CD4-positive, alpha-beta T cell treated with Interleukin-4 for 4 hours (primary cell): ENCODE results near the gene PDE4B.

Source experiments
- DNase-seq: peaks from one replicate; pipeline ENCODE4 v3.0.0-alpha.2; 2020

The PDE4B gene

DNA sequence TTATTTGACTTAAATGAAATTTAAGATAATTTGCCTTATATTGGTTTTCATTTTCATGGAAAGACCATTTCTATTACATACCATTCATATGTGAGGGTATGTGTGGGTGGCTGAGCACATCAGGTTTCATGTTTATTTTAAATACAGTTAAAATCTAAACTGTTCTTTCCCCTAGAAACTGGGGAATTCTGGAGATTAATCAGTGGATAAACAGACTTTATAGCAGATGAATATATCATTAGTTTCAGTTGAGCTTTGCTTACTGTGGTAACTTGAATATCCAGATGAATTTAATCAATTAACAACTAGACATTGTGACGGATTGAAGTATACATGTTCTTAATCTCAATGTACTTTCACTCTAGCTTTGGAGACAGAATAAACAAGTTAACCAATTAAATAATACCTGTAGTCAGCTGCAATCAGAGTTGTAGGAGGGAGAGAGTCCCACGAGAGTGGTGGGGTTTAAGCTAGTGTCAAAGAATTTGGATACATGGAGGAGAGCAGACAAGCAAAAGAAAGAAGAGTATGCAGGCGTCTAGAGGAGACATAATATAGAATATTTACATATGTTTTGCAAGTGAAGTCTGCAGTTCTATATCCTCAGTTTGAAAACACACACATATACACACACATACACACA is 97.6 kb downstream of the PDE4B start:
- DNase-seq: no peak

DNA sequence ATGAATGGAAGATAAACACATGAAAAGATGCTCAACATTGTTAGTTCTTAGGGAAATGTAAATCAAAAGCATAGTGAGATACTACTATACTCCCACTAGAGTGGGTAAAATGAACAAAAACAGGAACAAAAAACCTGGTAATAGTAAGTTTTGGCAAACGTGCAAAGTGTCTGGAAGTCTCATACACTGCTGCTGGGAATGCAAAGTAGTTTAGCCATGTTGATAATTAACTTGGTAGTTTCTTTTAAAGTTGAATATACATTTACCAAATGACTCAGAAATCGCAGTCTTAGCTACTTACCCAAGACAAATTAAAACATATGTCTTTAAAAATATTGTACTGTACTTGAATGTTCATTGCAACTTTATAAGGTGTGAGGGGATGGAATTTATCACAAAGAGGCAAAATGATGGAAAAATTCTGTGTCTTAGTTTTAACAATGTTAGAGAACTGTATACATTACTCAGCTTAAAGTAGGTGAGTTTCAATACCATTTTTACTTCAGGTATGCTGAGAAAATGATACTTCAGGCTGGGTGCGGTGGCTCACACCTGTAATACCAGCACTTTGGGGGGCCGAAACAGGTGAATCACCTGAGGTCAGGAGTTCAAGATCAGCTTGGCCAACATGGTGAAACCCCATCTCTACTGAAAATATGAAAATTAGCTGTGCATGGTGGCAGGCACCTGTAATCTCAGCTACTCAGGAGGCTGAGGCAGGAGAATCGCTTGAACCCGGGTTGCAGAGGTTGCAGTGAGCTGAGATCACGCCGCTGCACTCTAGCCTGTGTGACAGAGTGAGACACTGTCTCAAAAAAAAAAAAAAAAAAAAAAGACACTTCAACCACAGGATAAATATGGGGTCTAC is 102.3 kb downstream of the PDE4B start:
- DNase-seq: no peak

DNA sequence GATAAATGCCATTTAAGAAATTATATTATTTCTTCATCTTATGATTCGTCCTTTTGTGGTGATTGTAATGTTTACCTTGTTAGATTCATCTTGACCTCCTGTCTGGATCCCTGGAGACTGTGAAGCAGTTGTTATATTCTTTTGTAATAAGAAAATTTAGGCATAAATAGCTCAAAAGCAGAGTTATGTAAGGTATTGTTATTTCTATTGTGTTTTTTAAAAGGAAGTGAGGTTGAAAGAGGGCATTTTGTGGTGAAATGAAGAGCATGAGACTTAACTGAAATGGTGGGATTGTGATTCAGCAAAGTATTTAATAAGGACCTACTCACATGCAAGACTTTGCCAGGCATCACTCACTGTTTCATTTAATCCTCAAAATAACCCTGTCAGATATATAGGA is 104.0 kb downstream of the PDE4B start:
- no peak for DNase-seq

DNA sequence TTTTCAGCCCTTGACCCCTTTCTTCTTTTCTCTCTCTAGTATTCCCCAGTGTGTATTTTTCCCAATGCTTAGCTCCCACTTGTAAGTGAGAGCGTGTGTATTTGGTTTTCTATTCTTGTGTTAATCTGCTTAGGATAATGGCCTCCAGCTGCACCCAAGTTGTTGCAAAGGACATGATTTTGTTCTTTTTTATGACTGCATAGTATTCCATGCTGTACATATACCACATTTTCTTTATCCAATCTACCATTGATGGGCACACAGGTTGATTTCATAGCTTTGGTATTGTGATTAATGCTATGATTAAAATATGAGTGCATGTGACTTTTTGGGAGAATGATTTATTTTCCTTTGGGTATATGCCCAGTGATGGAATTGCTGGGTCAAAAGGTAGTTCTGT is 104.8 kb downstream of the PDE4B start:
- no peak for DNase-seq

DNA sequence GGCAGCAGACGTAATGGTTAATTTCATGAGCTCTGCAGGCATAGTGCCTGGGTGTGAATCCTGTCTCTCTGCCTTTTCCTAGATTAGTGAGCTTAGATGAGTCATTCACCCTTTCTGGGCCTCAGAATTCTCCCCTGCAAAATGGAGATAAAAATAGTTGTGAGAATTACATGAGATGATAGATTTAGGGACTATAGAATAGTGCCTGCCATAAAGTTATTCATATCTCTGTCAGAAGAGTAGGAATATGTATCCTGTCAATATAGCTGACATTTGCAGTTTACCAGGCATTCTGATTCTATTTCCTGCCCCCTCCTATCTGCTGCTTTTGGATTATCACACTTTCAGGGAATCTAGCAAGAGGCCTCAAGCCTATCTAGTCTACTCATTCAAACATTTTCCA is 112.0 kb downstream of the PDE4B start:
- DNase-seq: no peak

DNA sequence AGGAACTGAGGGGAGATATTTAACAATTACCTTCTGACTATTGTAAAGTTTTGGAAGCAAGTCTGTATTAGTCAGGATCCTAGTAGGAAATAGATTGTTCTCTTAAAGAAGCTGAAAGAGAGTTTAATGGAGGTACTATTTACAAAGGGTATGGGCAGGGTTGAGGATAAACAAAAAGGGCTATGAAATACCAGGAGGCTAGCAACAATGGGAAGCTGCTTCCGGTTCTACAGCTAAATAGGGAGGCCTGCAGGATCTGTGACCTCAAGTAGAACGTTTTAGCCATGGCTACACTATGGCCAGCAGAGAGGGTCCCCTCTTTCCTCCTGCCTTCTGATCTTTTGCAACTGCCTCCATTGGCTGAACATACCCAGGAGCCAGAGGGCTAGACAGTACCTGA is 117.7 kb downstream of the PDE4B start:
- DNase-seq: no peak

DNA sequence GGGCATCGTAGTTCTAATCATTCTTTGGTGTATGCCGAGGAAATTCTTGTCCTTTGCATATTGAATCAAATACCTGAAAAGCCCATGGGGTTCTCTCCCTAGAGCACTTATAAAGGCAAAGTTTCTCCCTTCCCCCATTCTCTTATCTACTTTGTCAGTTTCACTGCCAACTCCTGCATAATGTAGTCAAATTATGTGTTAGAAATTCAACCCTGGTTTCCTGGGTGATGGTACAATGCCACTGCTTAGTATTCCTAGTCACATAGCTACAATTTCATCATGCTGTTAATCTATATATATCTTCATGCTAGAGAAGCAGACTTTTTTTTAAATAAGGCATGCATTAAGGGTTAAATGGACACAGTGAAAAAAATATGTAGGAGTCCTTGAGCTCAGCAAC is 119.0 kb downstream of the PDE4B start:
- DNase-seq: no peak

DNA sequence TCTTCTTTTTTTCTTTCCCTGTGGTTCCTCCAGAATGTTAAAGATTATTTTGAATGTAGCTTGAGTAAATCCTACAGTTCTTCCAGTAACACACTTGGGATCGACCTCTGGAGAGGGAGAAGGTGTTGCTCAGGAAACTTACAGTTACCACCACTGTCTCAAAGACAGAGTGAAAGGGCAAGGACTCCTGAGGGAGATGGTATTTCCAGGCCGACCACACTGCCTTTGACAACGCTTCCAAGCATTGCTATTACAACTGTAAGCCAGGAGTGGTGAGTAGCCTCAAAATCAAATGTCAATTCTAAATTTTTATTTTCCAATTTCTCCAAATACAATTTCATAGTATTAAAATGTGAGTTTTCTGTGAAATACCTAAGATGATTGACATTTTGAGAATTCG is 125.9 kb downstream of the PDE4B start:
- DNase-seq: no peak

DNA sequence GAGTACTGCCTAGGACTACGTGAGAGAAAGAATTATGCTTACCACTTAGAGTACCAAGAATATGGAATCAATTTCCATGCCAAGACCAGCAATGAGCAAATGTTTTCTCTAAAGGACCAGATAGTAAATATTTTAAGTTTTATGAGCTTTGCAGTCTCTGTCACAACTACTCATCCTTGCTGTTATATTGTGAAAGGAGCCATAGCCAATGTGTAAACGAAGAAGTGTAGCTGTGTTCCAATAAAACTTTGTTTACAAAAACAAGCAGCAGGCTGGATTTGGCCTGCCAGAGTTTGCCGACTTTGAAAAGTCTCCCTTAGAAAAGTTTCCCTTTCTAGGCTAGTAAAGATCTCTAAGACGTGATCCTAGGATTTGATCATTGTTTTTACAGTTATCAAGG is 128.8 kb downstream of the PDE4B start:
- DNase-seq: no peak

DNA sequence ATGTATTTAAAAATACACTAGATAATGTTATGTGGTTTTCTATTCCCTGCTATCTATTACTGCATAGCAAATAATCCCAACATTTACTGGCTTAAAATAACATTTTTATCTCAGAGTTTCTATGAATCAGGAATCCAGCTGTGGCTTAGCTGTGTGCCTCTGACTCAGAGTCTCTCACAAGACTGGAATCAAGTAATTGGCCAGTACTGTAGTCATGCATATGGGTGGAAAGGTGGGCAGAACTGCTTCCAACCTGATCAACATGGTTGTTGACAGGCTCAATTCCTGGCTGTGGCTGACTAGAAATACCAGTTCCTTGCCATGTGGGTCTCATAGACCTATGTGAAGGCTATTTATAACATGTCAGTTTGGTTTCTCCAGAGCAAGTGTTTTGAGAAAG is 131.8 kb downstream of the PDE4B start:
- DNase-seq: no peak

DNA sequence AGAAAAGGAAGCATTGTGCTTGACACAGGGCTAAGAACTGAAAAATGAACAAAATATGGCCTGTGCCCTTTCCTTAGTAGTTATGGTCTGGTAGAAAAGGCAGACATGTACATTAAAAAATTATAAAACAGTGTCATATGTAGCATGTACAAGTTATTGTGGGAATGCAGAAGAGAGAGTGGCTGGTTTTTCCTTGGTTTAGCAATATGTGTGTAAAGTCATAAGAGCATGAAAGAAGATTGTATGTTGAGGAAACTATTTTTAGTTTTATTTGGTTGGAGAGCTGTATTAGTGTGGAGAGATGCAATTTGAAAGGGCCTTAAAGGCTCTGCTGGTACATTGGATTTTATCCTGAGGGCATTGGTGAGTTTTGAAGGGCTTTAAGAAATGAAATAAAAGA is 145.8 kb downstream of the PDE4B start:
- no peak for DNase-seq

DNA sequence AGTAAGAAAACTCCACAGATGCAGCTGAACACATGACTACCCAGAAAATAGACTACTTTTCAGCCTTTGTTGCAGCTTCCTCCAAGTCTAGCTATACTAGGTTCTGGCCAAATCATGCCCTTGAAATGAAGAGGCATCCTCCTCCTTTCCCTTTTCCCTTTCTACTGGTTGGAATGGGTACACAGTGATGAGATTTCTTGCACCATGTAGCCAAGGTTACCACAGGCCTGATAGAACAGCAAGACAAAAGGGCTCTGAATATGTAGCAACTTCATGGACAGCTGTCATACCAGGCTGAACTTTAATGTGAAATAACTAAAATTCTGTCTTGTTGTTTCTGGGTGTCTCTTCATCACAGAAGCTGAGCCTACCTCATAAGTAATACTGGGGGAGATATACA is 146.5 kb downstream of the PDE4B start:
- DNase-seq: no peak

DNA sequence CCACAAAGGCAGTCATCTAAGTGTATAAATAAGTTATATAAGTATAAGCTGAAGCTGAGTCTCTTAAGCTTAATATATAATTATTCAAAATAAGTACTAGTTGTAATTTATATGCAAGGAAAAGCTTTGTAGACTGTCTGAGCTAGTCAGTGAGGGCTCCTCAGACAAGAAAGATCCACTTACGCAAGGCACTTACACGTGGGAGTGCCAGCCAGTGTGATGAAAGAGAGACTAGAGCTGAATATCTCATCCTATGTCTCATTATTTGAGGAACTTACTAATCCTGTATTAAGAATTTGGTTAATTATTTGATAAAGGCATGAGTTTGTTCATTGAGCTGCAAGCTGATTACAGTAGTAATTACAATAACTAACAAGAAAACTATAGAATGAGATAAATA is 146.9 kb downstream of the PDE4B start:
- no peak for DNase-seq

DNA sequence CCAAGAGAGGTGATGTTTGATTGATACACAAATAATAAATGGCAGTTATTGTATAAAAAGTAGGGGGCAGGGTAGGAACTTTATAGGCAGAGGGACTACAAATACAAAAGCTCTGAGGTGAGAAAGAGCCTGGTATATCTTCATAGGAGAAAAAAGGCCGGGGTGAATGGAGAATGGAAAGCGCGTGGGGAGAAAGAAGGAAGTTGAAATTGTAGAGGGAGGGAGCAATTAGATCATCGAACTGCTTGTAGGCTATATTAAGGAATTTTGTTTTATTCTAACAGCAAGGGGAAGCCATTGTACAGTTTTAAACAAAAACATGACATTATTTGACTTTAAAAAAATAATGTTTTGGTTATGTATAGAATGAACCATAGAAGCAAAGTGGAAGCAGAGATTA is 147.4 kb downstream of the PDE4B start:
- no peak for DNase-seq

DNA sequence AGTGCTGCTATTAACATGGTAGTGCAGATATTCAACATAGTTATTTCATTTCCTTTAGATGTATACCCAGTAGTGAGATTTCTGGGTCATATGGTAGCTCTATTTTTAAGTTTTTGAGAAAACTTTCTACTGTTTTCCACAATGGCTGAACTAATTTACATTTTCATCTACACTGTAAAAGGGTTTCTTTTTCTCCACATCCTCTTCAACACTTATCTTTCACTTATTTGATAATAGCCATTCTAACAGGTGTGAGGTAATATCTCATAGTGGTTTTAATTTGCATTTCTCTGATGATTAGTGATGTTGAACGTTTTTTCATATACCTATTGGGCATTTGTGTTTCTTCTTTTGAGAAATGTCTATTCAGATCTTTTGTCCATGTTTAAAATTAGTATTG is 149.8 kb downstream of the PDE4B start:
- DNase-seq: no peak

DNA sequence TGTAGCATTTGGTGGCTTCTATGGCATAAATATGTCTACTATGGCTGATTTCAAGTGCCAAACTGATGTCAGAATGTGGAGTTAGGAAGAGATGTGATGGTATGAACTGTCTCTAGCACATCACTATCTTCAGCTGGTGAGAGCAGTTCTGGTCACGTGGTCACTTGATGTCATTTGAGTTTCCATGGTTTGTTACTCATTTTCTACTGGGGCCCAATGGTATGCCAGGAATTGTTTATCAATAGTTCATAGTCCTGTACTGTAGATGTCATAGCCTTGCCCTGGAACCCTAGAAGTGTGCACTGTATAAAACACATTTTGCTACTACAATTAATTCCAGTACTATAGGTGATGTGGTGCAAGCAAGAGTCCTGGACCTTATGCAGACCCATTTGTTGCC is 153.7 kb downstream of the PDE4B start:
- no peak for DNase-seq

DNA sequence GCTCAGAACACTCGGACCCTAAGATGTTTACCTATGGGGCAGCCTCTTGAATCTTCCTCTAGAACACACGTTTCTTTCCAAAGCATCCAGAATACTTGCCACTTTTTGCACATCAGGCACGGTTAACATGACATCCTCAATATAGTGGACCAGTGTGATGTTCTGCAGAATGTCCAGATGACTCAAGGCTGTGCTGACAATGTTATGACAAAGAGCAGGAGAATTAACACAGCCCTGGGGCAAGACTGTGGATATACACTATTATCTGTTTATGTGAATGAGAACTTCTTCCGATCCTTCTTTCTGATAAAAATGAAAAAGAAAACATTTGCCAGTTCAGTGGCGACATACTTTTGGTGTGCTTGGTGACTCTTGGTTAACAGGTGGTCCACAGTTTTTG is 154.3 kb downstream of the PDE4B start:
- no peak for DNase-seq

DNA sequence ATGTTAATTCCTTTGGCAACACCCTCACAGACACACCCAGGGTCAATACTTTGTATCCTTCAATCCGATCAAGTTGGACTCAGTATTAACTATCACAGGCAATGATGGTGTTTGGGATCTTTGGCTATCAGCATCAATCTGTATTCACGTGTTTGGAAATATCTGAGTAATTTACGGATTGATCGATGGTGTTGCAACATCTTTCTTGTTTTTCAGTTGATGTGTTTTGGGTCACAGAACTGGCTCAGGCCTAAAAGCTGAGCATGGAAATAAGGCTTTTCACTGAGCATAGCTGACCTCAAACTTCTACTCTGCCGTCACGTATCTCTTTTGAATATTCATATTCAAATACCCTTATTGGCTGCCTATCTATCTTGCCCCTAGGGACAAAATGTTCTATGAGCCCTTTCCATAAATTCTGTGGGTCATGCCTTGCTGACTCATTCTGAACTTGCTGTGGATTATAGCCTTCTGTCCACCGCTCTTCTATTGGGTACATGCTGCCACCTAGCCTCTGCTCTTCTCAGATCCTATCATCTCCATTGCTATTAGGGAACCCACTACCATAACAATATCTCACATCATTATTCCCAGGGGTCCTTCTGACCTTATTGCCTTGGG is 156.0 kb downstream of the PDE4B start:
- DNase-seq: no peak

DNA sequence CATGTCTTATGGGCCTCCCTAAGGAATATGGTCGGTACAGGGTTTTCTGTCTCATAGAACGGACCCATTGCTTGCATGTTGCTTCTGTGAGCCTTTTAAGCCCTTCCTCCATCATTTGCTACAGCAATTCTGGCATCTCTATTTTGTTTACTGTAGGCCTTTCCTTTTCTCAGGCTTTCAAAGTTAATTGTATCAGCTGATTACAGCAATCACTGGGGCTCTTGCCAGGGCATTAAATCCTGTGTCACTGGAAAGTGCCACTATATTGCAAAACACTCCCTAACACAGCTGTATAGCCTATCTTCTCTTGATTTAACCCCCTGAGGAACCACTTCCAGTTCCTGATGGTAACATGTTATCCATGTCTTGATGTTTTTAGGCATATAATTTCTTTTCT is 156.5 kb downstream of the PDE4B start:
- DNase-seq: no peak

DNA sequence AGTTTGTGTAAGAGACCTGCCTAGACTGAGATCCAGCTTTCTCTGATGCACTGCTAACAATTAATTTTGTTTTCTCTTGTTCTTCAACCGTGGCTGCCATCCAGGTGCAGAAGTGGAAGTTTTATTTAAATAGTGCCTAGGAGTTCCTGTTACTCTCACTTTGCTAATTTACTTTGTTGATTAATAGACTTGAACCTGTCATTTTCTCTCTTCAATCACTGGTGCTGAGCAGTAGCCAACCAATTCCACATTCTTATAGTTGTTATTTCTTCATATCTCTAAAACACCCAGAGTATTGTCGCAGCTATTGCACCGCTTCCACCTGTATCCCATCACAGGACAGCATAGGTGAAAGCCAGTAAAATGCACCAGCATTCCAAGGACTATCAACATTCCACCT is 157.2 kb downstream of the PDE4B start:
- no peak for DNase-seq

DNA sequence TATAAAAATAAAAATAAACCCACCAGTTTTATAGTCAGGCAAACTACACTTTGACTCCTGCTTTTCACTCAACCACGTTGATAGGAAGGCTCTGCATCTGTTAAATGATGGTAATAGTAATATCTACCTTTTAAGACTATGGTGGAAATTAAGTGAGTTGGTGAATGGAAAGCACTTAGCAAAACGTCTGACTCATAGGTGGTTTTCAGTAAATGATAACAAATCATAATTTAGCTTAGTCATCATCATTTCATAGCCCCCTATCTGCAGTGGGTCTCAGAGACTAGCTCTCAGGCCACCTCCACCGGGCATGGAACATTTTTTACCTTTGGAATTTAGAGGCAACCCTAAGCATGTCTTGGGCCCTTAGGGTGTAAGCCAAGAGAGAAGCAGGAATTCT is 160.0 kb downstream of the PDE4B start:
- DNase-seq: no peak

DNA sequence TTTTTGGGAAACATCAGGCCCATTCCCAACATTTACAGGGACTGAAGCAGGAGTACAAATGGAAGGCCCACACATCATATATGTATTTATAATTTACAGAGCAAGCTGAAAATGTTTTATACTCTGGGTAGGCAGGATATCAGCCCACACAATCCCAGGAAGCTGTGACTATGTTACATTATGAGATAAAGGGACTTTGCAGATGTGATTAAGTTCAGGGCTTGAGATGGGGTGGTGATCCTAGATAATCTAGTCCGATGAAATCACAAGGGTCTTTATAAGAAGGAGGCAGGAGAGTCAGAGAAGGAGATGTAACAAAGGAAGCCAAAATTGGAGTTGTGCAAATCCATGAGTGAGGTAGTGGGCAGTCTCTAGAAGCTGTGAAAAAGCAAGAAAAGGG is 160.5 kb downstream of the PDE4B start:
- no peak for DNase-seq

DNA sequence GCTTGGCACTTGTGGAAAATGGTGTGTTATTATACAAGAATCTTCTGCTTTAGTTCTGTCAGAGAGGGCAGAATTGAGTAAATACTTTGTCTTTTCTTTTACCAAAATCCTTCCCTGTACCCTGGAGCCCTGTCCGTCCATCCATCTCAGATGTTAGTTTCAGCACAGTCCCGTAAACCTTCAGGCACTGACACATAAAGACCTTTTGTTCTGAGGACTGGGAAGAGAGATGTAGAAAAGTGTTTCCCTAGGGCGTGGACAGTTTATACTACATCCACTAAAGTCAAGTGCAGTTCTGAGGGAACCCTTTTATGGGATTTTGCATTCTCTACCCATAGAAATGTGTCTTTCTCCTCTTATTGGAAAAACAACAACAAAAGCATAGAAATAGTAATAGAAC is 162.4 kb downstream of the PDE4B start:
- DNase-seq: no peak

DNA sequence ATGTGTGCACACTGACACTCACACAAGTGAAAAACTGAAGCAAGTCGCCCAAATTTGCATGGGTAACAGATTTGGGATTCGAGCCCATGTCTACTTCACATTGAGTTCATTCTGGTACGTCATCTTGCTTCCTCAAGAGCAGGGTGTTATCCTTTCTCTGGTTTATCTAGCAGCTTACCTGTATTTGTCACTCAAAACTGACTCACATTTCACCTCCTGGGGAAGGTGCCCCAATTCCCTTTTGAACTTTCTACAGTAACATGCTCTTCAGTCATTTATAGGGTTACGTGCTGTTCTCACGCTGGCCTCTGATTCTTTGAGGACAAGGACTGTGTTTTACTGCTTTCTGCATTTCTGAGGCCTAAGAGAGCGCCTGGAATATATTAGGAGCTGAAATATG is 162.8 kb downstream of the PDE4B start:
- no peak for DNase-seq
